Activated CD4-positive, alpha-beta T cell treated with anti-CD3 and anti-CD28 coated beads for 48 hours (primary cell): Measurements from ENCODE around the gene PPP5C.

Experiments
- DNase-seq: peaks from one replicate; pipeline ENCODE4 v3.0.0-alpha.2; 2020

PPP5C gene

DNA sequence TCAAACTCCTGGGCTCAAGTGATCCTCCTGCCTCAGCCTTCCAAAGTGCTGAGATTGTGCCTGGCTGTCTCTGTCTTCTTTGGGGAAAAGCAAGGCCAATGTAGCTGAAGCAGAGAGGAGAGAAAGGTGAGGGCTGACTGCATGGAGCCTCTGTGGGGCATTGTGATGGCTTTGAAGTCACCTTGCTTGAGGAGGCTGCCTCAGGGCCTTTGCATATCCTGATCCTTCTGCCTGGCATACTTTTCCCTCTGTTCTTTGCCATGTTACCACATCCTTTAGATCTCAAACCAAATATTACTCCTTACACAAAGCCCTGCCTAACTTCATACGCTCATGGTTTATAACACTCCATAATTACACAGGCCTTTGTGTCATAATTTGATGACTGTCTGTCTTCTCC, 9.4 kb upstream of the PPP5C start:
- DNase-seq = no peak

DNA sequence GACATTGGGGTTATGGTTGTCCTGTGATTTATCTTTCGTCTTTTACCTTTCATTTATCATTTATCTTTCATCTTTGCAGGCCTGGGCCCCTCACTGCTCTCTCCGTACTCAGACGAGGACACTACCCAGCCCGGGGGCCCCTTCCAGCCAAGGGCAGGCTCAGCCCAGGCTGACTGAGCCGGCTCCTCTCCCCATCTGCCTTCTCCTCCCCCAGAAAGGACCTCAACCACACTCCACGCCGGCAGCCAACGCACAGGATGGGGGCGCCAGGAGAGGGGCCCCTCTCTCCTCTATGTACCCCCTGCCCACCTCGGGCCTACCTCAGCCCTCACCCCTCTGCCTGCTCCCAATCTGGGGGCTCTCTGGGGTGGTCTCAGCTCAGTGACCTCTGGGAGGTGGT, 7.4 kb upstream of the PPP5C start:
- DNase-seq = no peak

DNA sequence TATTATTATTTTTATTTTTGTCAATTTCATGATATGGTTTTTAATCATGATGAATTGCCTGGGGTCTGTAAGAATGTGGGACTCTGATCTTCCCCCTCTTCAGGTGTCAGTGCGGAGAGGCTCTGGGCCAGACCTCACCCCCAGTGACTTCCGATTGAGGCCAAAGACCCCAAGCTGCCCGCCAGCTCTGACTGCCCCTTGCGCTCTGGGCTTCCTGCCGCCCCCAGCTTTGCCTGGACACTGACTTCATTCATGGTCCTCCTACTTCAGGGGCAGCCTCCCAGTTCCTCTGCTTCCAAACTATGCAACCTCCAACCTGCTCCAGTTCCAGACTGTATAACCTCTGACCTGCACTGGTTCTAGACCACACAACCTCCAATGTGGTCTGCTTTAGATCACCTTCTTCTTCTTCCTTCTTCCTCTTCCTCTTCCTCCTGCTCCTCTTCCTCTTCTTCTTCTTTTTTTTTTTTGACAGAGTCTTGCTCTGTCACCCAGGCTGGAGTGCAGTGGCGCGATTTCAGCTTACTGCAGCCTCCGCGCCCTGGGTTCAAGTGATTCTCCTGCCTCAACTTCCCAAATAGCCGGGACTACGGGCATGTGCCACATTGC, 6.7 kb upstream of the PPP5C start:
- DNase-seq = no peak

DNA sequence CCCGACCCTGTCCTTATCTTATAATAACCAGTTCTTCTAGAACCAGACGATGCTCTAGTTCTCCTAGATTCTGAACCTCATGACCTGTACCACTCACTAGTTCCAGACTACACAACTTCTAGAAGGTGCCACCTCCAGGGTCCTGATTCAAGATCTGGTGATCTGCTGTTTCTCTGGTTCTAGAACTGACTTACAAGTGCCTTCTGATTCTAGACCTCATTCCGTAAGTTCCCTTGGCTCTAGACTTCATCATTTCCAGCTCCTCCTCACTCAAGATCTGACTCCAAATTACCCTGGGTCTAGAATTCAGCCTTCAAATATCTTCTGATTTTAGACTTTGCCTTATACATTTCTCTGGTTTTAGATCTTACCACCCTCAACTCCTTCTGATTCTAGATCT, 5.0 kb upstream of the PPP5C start:
- no peak for DNase-seq

DNA sequence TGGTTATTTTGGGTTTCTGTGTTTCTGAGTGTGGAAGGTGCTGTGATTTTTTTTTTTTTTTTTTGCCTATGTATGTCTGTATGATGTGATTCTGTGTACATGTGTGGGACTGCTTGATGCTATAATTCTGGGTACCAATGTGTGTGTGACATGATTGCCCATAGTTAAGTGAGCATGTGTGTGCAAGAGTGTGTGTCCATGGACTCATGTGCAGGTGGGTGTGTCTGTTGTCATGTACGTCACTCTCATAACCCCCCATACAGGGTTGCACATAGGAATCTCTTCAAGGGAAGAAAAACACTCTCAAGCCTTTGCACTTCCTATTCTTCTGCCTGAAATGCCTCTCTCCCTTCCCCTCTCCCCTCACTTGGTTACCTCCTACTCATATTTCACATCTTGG, 2.5 kb upstream of the PPP5C start:
- no peak for DNase-seq

DNA sequence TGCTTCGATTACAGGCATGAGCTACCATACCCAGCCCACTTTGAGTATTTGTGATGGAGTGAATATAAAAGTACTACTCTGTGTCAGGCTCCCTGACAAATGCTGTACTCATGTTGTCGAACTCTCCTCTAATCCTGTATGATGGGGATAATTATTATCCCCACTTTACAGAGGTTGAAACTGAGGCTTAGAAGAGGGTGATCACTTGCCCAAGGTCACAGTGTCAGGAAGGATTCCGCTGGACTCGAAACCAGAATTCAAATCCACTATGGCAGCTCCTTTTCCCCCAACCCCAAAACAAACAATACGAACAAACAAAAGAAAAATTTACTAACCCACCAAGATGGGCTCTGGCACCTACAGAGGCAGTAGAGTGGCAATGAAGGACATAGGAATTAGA, 1.7 kb upstream of the PPP5C start:
- no peak for DNase-seq

DNA sequence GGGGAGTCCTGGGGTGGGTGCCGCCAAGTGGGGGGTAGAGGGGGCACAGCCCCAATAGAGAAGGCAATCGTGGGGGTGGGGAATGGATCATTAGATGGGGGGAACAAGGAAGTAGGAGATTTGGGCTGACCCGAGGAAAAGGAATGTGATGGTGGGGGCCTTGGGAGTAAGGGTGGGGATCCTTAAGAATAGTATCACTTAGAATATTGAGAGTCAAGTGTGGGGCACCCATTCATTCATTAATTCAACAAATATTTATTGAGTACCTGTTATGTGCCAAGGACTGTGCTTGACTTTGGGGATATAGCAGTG, 641 bp downstream of the PPP5C start:
- DNase-seq = no peak

DNA sequence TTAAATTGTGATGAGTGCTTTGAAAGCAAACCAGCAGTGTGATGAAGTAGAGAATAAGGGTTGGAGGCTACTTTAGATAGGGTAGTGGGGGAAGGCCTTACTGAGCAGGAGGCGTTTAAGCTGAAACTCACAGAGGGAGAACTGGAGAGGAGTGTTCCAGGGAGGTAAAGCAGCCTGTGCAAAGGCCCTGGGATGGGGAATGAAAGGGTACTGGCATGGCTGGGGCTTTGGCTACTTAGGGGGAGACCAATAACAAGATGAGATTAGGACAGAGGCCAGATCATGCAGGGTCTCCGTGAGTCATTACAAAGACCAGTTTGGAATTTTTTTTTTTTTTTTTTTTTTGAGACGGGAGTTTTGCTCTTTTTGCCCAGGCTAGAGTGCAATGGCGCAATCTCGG, 1.1 kb downstream of the PPP5C start:
- DNase-seq = no peak

DNA sequence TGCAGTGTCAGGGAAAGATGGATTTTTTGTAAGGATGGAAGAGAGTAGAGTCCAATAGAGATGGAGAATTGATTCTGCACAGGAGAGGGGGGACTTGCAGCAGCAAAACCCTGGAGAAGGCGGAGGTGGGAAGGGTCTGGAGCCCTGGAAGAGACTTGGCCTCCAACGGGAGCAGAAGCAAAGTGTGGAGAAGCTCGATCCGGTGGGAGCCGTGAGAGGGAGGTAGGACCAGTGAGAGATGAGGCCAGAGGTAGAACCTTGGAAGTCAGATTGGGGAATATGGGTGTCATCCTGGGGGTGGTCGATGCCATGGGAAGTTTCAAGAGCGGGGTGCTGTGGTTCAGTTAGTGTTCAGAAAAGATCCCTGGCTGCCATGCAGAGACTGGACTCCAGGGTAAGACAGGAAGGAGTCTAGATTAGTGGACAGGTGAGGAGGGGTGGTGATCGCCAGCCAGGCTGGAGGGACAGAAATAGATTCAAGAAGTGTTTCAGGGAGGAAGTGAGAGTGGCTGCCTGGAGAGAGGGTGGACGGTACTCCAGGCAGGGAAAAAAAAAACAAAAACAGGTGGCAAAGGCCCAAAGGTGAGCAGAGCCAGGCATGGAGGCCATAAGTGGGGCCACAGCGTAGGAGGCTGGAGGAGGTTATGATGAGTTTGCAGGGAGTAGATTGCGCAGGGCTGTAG, 2.6 kb downstream of the PPP5C start:
- DNase-seq = no peak

DNA sequence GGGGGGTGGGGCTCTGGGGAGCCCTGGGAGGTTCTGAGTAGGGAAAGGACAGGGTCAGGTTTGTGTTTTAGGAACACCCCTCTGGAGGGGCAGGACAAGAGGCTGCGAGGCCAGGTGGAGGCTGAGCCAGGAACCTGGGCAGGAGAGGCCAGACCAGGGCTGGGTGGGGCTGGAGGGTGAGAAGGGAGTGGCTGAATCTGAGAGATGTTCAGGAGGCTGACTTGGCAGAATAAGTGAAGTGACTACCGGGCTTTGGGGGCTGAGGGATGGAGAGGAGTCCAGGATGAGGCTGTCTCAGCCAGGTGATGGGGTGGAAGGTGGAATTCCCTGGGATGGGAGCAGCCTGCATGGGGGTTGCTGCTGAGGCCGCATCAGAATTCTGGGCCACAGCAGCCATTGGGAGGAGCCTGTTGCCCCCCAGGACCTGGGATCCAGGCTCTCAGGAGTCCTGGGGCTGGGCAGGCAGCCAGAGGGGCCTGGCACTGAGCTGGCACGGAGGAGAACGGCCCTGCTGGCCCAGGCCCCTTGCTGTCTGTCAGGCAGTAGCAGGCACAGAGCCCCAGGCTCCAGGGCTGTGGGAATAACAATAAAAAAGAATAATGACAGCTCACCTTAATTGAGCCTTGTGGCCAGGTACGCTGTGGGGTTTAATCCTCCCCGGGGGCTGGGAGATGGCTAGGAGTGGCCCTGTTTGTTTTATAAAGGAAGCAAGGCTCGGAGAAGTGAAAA, 3.3 kb downstream of the PPP5C start:
- DNase-seq = peak; percentile 35

DNA sequence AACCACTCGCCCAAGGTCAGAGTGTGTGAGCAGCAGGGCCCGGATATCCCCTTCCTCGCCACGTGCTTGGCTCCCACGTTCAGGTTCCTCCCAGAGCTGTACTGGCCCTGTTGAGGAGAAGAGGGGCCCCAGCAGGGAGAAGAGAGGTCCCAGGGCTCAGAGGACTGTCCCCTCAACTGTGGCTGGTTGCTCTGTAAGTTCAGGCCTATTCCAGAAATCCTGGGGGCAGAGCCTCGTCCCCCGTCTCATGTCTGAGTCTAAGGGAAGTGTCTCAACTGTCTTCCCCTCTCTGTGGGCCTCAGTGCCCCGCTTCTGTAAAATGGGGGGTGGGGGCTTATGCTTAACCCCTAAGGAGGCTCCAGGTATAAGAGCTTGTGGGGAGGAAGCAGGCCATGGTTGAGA, 3.9 kb downstream of the PPP5C start:
- peak; percentile 47 for DNase-seq

DNA sequence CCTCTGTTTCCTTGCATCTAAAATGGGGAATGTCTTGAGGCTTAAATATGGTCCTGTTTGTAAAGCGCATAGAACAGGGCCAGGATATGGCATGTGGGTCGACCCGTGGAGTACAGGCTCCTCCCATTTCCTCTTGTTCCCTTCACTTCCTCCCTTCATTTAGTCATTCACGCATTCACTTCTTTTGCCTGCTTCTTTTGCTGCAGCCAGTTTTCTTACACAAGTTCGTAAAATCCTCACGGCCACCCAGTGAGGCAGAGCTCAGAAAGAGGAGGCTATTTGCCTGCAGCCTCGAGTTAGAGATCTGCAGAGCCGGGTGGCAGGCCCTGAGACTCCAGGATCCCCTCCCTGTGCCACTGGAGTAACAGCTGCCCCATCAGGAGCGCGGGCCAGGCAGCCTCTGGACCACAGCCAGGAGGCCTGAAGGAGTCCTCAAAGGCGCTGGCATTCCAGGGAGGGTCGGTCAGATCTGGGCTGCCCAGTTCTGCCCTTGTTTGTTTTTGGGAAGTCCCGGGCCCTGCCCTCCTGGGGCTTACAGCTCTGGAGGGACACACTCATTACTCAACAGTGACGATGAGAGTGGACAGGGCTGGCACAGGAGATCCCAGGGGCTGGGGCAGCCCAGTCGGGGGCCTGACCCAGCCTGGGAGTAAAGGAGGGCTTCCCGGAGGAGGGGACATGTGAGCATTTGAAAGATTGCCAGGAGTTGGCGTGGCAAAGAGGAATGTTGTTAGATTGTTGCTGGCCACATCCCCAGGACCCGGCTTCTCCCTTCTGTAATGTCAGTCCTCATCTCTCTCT, 4.6 kb downstream of the PPP5C start:
- DNase-seq = peak; percentile 35

DNA sequence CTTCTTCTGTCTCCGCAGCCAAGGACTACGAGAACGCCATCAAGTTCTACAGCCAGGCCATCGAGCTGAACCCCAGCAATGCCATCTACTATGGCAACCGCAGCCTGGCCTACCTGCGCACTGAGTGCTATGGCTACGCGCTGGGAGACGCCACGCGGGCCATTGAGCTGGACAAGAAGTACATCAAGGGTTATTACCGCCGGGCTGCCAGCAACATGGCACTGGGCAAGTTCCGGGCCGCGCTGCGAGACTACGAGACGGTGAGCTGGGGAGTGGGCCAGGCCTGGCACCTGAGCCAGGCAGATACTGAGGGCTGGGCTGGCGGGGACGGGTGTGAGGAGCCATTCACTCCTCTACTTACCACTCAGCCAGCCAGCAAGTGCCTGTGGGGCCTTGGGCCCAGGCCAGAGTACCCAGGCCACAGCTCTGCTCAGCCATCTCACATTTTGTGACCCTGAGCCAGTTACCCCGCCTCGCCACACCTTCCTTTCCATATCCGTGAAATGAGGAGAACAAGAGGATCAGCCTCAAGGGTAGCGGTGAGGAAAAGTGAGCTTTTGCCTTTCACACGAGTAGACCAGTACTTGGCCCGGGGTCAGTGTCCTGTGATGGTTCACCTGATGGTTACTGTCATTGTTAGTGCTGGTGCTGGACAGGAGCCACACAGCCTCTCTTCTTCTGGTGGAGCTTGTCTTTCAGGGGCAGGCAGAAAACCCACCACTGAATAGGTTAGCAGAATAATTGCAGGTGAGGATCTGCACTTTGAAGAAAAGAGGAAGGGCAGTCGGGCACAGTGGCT, 7.0 kb downstream of the PPP5C start:
- no peak for DNase-seq

DNA sequence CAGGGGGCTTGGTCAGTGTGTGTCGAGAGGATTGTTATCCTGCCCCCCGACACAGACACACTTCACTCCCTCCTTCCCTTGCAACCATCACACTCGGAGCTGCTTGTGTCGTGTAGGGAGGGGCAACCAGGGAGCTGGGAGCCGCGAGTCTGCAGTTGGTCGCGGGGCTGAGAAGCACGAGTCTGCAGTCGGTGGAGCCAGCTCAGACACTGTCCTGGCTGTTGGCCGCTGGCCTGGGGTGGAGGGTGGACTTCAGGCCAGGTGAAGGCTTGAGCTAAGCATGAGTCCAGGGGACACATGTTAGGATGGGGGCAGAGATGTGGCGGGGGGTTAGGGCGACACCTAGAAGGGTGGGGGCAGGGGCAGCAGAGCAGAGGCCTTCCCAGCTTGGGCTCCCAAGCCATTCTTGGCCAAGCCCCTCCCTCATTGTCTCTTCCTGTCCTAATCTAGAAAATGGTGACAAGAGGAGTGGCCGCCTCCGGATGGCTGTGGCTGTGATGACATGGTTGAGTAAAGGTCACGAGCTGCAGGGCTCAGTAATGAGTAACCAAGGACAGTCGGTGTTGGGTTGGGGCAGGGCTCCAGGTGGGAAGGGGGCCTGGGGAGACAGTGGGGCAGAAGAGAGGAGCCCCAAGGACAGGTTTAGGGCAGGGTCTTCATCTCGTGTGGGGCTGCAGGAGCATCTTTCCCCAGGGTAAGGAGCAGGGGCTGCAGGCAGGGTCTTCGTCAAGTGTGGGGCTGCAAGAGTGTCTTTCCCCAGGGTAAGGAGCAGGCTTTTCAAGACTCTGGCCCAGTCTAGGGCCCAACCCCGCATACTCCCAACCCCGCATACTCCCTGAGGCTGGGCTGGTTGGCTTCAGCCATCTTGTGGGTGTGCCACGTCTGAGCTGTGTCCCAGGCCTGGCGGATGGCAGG, 8.6 kb downstream of the PPP5C start:
- DNase-seq = peak; percentile 65

DNA sequence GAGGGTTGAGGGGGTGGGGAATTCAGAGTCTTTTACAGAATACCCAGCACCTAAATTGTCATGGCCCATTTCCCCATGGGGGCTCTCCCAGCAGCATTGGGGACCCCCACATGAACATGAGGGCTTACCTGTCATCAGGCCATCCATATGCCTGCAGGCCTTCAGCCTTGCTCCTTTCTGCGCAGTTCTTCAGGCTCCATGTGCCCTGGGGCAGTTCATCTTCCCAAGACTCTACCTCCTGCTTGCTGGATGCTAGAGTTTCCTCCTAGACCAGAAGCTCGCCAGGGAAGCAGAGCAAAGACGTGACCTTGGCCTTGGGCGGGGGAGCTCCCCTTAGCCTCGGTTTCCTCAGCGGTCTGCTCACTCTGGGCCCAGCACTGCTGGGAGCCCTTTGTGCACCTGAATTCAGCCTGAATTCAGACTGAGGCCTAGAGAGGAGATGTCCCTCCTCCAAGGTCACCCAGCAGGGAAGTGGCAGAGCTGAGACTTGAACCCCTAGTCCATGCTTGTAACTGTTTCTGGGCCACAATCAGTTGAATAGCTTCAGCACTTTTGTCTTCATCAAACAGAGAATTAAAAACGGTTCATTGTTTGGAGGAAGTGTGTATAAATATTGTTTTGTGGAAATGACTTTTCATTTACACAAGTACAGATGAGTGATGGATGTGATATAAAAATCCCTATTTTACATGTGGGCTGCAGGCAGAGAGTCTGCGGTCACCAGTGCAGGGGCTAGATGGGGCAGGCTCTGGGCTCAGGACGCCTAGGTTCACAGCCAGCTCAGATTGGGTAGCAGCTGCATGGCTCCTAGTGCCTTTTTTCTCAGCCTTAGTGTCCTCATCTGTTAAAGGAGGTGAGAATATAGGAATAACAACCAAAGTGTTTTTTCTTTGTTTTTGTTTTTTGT, 9.5 kb downstream of the PPP5C start:
- no peak for DNase-seq

DNA sequence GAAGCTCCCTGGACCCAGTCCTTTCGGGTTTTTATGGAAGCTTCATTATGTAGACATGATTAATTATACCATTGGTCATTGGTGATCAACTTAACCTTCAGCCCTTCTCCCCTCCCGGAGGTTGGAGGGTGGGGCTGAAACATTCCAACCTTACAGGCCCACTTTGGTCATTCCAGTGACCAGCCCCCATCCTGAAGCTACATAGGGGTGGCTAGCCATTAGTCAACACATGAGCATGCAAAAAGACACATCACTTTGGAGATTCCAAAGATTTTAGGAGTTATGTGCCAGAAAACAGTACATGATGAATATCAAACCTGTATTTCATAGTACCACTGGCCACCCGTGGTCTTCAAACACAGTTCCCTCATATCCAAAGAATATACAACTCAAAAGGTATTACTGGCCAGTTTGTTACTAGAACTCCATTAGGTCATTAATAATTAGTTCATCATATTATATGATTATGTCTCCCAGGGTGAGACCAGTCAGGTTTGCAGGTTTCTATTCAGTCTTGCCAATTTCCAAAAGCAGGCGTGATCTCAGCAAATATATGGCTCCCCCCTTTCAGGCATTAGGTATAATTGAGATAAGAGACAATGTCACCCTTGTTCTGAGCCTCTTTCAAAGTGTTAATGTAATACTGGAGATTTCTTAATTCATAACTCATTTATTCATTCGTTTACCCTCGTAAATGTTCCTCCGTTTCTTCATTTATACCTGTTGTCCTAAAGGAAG, 11.1 kb downstream of the PPP5C start:
- no peak for DNase-seq

DNA sequence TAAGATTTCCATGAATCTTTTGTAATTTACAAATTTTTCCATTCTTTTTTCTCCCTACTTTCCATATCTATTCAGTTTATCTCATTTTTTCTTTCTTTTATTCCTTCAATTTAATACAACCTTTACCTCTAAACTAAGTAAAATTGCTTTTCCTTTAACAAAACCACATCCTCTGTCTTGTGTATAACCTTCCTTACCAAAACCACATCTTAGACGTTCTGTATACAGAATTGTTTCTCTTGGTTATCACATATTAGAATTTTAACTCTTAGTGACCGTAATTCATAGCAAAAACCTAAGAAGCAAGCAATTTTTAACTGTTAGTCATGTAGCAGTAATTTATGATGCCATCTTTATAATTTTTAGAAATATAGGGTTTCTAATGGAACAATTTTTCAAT, 15.0 kb downstream of the PPP5C start:
- no peak for DNase-seq

DNA sequence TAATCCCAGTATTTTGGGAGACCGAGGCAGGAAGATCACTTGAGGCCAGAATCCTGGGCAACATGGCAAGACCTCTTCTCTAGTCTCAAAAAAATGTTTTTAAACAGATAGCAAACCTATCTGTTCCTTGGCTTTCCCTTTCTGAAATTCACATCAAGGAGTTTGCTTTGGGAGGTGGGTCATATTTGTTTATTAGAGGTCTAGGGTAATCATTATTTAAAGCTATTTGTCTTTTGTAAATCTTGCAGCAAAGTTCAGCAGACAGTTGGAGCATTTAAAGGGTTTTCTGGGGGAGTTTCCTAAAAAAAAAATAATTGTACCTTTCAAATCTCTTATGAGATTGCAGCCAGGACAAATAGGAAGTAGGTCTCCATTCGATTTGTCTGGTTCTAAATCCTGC, 17.5 kb downstream of the PPP5C start:
- no peak for DNase-seq

DNA sequence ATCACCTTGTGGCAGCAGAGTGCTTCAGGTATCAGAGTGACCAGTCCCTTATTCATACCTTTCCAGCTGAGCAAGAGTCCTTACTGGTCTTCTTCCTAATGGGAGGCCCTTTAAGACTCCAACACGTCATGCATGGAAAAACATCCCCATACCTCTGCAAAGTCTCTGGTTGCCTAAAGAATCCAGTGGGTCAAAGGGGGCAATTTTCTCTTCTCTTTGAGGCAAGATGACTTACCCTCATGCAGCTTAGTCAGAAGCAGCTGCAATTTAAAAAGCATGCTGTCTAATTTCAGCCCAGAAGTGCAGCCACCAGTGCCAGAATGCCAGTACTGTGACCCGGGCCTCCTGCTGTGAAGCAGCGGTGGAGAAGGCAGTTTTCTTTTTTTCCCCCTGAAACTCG, 18.7 kb downstream of the PPP5C start:
- no peak for DNase-seq
